ENCODE results near the gene B4GAT1.

B4GAT1 gene

DNA sequence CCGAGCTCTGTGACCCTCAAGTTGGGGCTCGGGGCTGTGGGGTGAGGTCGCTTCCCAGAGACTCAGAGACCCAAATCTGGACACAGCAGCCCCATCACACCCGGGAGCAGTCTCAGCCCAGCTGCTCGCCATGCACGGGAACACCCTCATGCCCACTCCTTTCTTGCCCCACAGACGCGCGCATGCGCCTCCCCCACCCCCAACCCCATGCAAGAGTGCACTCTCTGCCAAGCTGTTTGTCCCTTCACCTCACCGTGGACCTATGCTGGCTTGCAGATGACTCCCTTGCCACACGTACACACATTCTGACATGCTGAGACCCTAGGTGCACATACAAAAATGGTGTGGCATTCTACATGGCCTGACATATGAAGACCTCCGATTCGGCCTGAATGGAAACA is 30.1 kb downstream of the B4GAT1 start:
- Histone ChIP-seq H3K36me3 (ENCODE audit: insufficient read depth, low read length) (no peaks in the 10 kb centered on the region), H3K9me3 (ENCODE audit: insufficient read depth, low read depth, low read length) (no peaks in the 10 kb centered on the region), H3K4me1 (ENCODE audit: insufficient read depth, low read length) (peaks cover 21% of the 10 kb centered on the region), H3K4me3 (ENCODE audit: low read length) (0 out of 2 replicates have a peak overlapping the region, but pooled peaks have one; percentile 14), H3K27me3 (ENCODE audit: insufficient read depth, low read length) (no peaks in the 10 kb centered on the region), H3K27ac (ENCODE audit: low read depth, low read length) (peak overlapping the region; percentile 73; the same call in 1 of the 2 replicates), H3K9ac (ENCODE audit: low read depth, low read length) (peak overlapping the region; percentile 54; the same call in 1 of the 2 replicates)
- 29% methylated on average over 14 of the region's 14 CpGs for WGBS

DNA sequence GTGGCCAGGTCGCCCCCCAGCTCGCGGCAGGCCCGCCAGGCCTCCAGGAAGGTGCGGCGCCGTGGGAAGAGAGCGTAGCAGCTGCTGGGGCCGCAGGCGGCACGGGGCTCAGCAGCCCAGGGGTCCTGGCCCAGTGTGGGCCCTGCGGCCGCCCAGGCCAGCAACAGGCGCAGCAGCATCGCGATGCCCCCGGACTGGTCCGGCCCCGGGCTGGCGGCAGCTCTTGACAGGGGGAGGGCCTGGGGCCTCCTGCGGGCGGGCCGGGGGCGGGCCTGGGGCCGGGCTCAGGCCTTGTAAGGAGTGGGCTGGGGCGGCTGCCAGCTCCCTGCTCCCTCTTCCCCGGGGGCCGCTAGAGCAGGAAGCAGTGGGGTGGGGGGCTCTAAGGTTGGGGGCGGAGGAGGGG is 30.6 kb downstream of the B4GAT1 start, which contains the start of gene CD248:
CD248 (minus strand) TSS at position 196 of the 403 bp plus-strand sequence; CDS start at position 179, 17 bp downstream.
- no peaks in the 10 kb centered on the region for H3K9me3 ChIP-seq (ENCODE audit: insufficient read depth, low read depth, low read length)
- H3K36me3 ChIP-seq (ENCODE audit: insufficient read depth, low read length): no peaks in the 10 kb centered on the region
- H3K9ac ChIP-seq (ENCODE audit: low read depth, low read length): peak within 1 kb of the TSS; percentile 54; the same call in 1 of the 2 replicates
- 0 out of 2 replicates have a peak within 1 kb of the TSS, but pooled peaks have one; percentile 14 for H3K4me3 ChIP-seq (ENCODE audit: low read length)
- WGBS: 18% methylated on average over 28 of the region's 29 CpGs
- peaks cover 21% of the 10 kb centered on the region for H3K4me1 ChIP-seq (ENCODE audit: insufficient read depth, low read length)
- no peaks in the 10 kb centered on the region for H3K27me3 ChIP-seq (ENCODE audit: insufficient read depth, low read length)
- H3K27ac ChIP-seq (ENCODE audit: low read depth, low read length): peak within 1 kb of the TSS; percentile 73; the same call in 1 of the 2 replicates

DNA sequence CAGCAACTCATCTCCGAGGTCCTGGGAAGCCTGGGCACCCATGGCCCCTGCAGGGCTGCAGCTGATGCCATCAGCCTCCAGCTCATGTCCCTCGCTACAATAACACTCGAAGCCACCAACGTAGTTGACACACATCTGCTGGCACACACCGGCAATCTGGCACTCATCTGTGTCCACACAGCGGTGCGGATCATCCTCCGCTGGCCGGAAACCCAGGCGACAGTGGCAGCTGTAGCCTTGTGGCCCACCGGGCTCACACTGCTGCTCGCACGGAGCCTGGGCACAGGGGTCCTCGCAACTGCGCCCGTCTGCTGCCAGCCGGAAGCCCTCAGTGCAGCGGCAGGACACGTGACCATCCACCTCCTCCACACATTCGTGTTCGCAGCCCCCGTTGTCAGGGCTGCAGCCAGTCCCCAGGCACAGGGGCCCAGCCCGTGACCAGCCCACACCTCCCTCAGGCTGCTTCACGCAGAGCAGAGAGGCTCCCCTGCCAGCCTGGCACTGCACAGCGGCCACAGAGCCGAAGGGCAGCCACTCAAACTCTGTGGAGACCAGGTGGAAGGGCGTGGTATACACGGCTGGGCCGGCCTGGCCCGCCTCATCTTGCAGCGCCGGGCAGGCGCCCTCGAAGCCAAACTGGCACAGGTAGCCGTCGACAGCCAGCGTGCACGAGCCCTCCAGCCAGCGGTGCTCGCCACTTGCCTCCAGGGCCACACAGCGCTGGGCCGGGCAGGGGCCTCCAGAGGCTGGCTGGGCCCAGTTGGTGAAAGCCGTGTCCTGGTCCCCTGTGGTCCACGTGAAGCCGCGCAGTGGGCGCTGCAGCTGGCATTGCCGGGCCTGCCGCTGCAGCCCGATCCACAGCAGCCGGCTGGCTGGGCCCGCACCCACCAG is 31.3 kb downstream of the B4GAT1 start:
- Histone ChIP-seq H3K36me3 (ENCODE audit: insufficient read depth, low read length) (no peaks in the 10 kb centered on the region), H3K27ac (ENCODE audit: low read depth, low read length) (no peak overlapping the region), H3K9me3 (ENCODE audit: insufficient read depth, low read depth, low read length) (no peaks in the 10 kb centered on the region), H3K4me1 (ENCODE audit: insufficient read depth, low read length) (peaks cover 25% of the 10 kb centered on the region), H3K4me3 (ENCODE audit: low read length) (no peak overlapping the region), H3K27me3 (ENCODE audit: insufficient read depth, low read length) (no peaks in the 10 kb centered on the region), H3K9ac (ENCODE audit: low read depth, low read length) (no peak overlapping the region)
- WGBS: 89% methylated on average over 52 of the region's 52 CpGs

DNA sequence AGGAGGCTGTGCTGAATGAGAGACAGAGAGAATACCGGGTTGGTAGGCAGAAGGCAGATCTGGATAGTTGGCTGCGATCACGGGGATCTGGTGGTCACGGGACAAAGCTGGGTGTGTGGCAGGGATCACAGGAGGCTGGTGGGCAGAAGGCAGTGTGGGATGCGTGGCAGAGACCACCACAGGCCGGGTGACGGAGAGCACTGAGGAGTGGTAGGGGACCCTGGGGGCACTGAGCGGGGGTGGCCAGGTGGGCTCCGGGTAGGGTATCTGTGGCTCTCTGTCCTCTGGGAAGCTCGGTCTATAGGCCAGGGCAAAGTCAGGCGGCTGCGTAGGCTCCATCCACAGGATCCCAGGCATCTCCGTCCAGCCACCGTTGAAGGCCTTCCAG is 31.9 kb downstream of the B4GAT1 start:
- peaks cover 27% of the 10 kb centered on the region for H3K4me1 ChIP-seq (ENCODE audit: insufficient read depth, low read length)
- no peak overlapping the region for H3K27ac ChIP-seq (ENCODE audit: low read depth, low read length)
- H3K9ac ChIP-seq (ENCODE audit: low read depth, low read length): no peak overlapping the region
- no peaks in the 10 kb centered on the region for H3K27me3 ChIP-seq (ENCODE audit: insufficient read depth, low read length)
- no peaks in the 10 kb centered on the region for H3K9me3 ChIP-seq (ENCODE audit: insufficient read depth, low read depth, low read length)
- 95% methylated on average over 14 of the region's 14 CpGs for WGBS
- H3K4me3 ChIP-seq (ENCODE audit: low read length): no peak overlapping the region
- H3K36me3 ChIP-seq (ENCODE audit: insufficient read depth, low read length): no peaks in the 10 kb centered on the region

DNA sequence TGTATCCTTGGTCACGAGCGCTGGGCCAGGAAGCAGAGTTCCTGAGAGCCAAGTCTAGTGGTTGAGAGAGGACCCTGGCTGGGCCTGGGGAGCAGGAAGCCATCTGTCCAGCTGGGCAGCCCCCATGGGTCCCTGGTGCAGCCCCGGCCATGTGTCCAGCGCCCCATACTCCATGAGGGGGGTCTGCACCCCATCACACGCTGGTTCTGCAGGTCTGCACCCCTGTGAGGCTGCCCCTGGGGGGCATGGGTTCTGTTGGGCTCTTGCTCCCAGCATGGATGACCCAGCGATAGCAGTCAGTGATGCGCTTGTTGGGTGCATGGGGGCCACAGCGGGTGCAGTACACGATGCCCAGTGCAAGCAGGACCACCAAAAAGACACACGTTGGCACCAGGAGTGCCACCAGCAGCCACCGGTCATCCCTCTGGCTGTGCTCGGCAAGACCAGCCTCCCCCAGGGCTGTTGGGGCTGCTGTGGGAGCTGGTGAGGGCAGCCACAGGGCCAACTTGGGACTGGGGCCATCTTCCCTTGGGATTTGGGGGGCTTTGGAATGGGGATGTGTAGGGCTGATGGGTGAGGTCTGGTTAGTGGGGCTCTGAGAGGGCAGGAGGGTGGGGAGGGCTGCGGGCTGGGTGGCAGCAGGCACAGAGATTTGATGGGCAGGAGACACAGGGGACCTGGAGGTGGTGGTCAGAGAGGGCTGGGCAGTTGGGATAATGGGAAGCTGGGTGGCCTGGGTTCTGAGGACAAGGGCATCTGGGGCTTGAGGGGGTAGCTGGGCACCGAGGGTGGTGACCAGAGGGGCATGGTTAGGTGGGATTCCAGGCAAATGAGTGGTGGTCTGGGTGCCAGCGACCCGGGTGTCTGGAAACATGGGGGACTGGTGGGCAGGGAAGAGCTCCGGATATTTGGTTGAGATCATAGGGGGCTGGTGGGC is 32.6 kb downstream of the B4GAT1 start:
- H3K36me3 ChIP-seq (ENCODE audit: insufficient read depth, low read length): no peaks in the 10 kb centered on the region
- peaks cover 27% of the 10 kb centered on the region for H3K4me1 ChIP-seq (ENCODE audit: insufficient read depth, low read length)
- no peak overlapping the region for H3K27ac ChIP-seq (ENCODE audit: low read depth, low read length)
- H3K9ac ChIP-seq (ENCODE audit: low read depth, low read length): no peak overlapping the region
- H3K9me3 ChIP-seq (ENCODE audit: insufficient read depth, low read depth, low read length): no peaks in the 10 kb centered on the region
- H3K4me3 ChIP-seq (ENCODE audit: low read length): no peak overlapping the region
- 92% methylated on average over 17 of the region's 17 CpGs for WGBS
- no peaks in the 10 kb centered on the region for H3K27me3 ChIP-seq (ENCODE audit: insufficient read depth, low read length)

DNA sequence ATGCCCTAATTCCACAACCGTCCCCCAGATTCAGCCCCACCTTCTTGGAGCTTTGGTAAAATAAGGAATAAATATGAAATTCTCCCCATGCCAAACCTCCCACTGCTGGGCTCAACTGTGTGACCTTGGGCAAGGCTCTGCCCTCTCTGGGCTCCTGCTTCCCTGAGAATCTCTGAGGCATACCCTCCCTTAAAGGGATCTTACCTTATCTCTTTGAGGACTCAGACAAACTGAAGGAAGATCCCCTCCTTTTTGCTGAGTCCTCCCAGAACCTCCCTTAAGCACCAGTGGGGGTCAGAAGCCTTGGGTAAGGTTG is 33.3 kb downstream of the B4GAT1 start:
- Histone ChIP-seq H3K9ac (ENCODE audit: low read depth, low read length) (peak overlapping the region; percentile 43; the same call in 1 of the 2 replicates), H3K9me3 (ENCODE audit: insufficient read depth, low read depth, low read length) (no peaks in the 10 kb centered on the region), H3K4me1 (ENCODE audit: insufficient read depth, low read length) (peaks cover 27% of the 10 kb centered on the region), H3K4me3 (ENCODE audit: low read length) (peak overlapping the region; percentile 61; the same call in 1 of the 2 replicates), H3K36me3 (ENCODE audit: insufficient read depth, low read length) (no peaks in the 10 kb centered on the region), H3K27me3 (ENCODE audit: insufficient read depth, low read length) (no peaks in the 10 kb centered on the region), H3K27ac (ENCODE audit: low read depth, low read length) (no peak overlapping the region; the same call in 1 of the 2 replicates)
- 60% methylated on average over 1 of the region's 1 CpG for WGBS

DNA sequence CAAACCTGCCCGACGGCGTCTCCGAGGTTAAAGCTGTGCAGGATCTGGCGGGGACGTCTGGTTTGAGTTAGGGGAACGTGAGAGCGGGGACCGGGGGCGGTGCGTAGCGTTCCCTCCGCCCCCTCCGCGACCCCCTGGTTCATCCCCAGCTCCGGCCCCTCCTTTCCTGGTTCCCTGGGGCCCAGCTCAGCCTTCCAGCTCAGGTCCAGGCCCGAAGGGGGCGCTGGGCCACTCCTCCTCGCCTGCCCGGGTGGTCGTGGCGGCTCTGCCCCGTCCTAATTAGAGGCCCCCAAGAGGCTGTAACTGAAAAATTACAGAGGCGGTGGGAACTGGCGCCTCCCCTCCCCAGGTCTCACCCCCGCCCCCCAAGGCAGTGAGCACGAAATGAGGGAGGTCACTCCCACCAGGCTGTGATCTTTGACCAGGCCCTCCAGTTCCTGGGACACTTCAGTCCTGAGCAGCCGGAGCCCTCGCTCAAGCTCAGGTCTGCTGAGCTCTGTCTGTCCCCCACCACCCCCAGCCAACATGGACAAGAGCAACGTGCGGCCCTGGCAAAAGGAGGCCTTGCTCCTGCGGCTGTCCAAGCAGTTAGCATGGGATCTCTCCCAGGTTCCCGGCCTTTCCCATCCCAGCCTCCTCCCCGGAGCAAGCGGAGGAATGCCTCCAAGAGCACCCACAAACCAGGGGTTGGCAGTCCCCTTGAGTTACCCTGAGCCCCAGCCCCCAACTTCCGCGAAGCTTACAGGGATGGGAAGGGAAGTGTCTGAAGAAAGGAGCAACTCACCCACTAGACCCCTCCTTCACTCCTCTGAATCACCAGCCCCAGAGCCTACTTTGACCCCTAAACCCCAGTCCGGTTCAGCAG is 33.9 kb downstream of the B4GAT1 start:
- peak overlapping the region; percentile 94 for H3K27ac ChIP-seq (ENCODE audit: low read depth, low read length)
- no peaks in the 10 kb centered on the region for H3K27me3 ChIP-seq (ENCODE audit: insufficient read depth, low read length)
- H3K9ac ChIP-seq (ENCODE audit: low read depth, low read length): peak overlapping the region; percentile 43
- peaks cover 26% of the 10 kb centered on the region for H3K4me1 ChIP-seq (ENCODE audit: insufficient read depth, low read length)
- 23% methylated on average over 38 of the region's 38 CpGs for WGBS
- no peaks in the 10 kb centered on the region for H3K36me3 ChIP-seq (ENCODE audit: insufficient read depth, low read length)
- H3K9me3 ChIP-seq (ENCODE audit: insufficient read depth, low read depth, low read length): no peaks in the 10 kb centered on the region
- H3K4me3 ChIP-seq (ENCODE audit: low read length): peak overlapping the region; percentile 61

DNA sequence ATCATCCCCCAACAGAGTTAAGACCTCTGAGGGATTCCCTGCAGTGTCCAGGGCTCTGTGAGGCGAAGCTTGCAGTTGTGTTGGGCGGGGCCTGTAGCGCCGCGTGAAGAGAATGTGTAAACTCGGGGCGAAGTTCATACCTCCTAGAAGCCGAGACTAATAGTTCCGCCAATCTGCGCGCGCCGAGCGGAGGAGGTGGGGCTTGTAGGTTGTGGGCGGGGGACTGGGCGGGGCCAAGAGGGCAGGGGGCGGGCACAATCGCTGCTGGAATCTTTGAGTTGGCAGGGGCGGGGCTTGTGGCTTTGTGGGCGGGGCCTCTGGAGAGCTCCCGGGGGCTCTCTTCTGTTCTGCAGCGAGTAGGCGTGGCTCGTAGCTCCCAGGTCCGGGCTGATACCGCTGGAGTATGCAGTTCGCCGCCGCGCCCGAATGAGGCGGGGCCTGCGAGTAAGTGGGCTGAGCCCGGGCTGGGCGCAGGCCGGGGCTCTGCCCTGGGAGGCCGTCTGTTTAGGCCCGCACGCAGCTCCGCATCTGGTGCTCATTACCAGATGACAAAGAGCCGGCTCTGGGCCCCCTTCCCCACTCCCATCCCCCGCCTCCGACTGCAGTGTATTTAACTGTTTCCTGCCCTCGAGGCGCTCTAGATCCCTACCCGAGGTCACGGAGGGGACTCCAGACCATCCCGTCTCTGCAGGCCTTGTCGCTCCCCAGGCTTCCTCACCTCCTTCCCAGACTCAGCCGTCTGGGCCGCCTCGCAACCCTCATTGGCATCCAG is 34.7 kb downstream of the B4GAT1 start:
- H3K36me3 ChIP-seq (ENCODE audit: insufficient read depth, low read length): no peaks in the 10 kb centered on the region
- peaks cover 18% of the 10 kb centered on the region for H3K4me1 ChIP-seq (ENCODE audit: insufficient read depth, low read length)
- 1% methylated on average over 52 of the region's 52 CpGs for WGBS
- H3K9me3 ChIP-seq (ENCODE audit: insufficient read depth, low read depth, low read length): no peaks in the 10 kb centered on the region
- peak overlapping the region; percentile 94 for H3K27ac ChIP-seq (ENCODE audit: low read depth, low read length)
- peak overlapping the region; percentile 43 for H3K9ac ChIP-seq (ENCODE audit: low read depth, low read length)
- peak overlapping the region; percentile 65 for H3K4me3 ChIP-seq (ENCODE audit: low read length)
- no peaks in the 10 kb centered on the region for H3K27me3 ChIP-seq (ENCODE audit: insufficient read depth, low read length)

DNA sequence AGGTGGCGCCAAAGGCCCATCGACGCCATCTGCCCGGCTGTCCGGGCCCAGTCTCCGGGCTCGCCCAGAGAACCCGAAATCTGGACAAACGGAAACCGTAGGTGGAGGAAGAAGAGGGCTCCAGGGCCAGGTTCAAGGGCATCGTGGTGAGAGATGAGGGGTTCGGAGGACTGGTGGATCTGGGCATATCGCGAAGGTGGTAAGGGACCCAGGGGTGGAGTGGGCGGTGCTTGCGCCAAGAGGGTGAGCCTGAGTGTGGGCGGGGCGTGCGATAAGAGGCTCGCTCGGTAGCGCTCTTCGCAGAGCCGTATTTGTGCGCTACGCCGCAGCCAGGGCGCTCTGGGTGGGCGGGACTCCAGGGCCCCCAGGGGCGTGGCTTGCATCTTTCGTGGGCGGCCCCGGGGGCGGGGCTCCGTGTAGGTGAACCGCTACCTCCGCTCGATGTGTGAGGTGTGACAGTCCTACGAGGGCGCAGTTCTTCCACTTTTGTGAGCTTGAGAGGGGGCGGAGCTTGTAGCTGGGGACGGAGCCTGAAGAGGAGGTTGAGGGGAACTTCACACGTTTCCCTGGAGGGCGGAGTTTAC is 35.4 kb downstream of the B4GAT1 start:
- peak overlapping the region; percentile 50 for H3K9ac ChIP-seq (ENCODE audit: low read depth, low read length)
- peaks cover 12% of the 10 kb centered on the region for H3K4me1 ChIP-seq (ENCODE audit: insufficient read depth, low read length)
- peak overlapping the region; percentile 54; the same call in 1 of the 2 replicates for H3K27ac ChIP-seq (ENCODE audit: low read depth, low read length)
- no peaks in the 10 kb centered on the region for H3K36me3 ChIP-seq (ENCODE audit: insufficient read depth, low read length)
- no peaks in the 10 kb centered on the region for H3K27me3 ChIP-seq (ENCODE audit: insufficient read depth, low read length)
- H3K9me3 ChIP-seq (ENCODE audit: insufficient read depth, low read depth, low read length): no peaks in the 10 kb centered on the region
- H3K4me3 ChIP-seq (ENCODE audit: low read length): peak overlapping the region; percentile 65
- WGBS: under 1% methylated on average over 44 of the region's 44 CpGs

Measured in HUES64 (cell line).